NCI-H345 treated with DMSO at 0.1 percent for 48 hours (cell line): ENCODE data around the gene PPM1A.

Experiments used
- DNase-seq: peaks from one replicate; lab custom pipeline; 2025; ENCODE audit not compliant: unreplicated experiment; lab: John Stamatoyannopoulos, UW

The PPM1A gene

DNA sequence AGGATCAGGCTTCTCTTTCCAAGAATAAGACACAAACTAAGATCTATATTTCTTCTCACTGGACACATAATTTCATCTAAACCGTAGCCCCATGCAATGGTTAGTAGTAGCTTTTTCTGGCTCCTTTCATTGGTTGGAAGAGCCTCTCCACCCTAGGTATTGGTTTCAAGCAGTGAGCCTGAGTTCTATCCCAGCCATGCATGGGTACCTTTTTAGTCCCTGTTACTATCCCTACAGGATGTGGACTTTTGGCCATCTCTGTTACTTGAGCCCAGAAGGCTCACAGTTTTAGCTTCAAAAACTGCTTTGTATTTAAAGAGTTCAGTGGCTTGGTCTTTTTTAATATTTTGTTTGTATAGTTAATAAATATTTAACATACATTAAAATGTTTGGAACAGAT is 16.1 kb downstream of the PPM1A start:
- DNase-seq = no peak

DNA sequence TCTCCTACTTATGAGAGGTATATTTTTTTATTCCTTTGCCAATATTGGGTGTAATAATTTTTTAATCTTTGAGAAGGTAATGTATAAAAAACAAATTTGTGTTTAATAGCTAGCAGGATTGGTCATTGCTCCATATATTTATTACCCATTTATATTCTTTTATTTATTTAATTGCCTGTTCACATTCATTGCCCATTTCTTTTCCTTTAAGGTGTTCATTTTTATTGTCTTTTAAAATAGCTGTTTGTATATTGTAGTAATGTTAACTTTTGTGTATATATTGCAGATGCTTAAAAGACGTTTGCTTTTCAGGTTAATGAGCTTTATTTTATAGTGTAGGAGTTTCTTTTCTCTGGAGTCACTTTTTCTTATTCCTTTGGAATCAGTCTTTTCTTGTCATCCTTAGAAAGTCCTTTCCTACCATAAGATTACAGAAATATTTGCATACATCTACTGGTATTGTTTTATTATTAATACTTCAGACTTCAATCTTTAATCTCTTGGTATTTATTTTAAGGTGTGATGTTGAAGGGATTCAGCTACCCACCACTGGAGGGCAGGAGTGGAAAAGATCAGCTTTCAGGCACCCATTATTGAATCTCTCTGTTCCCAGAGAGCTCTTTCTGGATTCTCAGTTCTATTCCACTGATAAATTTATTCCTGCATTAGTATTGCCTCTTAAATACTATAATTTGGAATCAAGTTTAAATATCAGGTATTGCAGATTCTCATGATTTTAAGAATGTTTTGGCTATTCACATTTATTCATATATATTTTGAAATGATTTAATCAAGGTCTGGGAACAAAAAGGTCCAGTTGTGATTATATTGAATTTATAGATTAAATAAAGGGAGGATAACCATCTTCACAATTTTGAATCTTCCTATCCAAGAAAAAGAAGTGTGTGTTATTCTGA is 17.3 kb downstream of the PPM1A start:
- DNase-seq = no peak

DNA sequence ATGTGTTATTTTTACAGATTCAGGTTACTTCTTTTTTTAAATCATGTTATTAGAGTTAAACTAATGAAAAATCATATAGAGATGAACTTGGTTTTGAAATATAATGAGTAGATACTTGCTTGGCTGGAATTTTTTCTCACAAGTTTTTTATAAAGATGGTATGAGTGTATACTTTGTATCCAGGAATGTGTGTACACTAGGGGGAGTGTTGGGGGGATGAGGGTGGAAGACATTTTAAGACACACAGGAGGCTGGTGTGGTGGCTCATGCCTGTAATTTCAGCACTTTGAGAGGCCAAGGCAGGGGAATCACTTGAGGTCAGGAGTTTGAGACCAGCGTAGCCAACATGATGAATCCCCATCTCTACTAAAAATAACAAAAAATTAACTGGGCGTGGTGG is 23.2 kb downstream of the PPM1A start:
- DNase-seq = no peak

DNA sequence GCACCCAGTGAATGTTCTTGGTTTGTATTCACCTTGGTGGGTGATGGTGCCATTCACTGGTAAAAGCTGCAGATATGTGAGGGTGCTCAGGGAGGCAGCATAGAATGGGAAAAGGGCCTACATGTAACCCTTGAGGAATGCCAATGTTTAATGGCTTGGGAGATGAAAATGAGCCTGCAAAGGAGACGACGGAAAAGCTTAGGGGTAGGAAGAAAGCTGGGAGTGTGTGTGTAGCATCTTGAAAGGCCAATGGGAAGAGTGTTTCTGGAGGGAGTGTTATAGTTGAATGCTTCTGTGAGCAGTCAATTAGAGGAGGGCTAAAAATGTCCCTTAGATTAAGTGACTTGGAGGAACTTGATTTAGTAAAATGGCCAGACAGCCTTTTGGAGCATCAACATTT is 24.9 kb downstream of the PPM1A start:
- DNase-seq = no peak

DNA sequence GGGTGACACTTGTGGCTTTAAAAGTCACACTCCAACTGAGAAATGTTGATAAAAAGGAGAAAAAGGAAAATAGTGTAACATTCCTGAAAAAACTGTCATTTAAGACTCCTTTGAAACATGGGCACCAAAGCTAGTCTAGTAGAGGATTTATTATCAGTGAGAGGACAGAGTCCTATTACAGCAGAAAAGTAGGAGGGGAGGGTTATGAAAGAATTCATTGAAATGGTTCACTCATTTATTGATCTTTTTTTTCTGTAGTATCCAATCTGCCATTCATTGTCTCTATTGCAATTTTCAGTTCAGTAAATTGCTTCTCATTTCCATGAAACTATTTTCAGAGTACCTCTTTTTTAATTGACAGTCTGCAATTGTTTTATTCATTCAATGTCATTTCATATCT is 25.4 kb downstream of the PPM1A start:
- no peak for DNase-seq

DNA sequence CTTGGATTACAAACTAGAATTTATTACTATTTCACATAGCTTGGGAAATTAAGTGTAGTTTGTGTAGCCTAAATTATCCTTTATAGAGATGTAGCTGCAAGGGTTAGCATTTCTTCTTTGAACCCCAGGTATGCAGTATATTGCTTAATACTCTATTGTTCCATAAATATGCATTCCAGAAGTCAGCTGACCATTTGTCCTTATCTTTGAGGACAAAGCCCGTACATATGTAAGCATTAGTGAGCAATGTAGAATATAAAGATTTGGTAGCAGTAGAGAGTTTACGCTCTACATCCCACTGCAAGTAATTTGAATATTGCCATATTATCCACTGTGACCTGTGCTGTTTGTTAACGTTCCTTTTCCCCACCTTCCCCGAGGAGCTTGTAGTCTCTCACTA is 26.9 kb downstream of the PPM1A start:
- no peak for DNase-seq

DNA sequence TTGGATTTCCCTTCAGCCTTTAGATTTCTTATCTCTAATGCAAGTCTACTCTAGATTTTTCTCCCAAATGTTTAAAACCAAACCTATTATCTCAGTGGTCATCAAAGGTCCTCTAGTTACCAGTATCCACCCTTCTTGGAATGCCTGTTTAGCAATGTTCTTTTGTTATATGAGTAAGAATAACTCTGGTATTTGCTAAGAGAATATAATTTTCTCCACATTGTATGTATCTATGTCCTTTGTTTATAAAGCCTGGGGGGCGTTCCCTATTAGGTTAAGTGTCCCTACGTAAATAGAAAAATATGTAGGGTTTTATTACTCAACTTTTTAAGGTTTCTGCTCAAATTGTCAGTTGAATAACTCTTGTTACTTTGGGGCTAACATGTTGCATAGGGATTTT is 27.3 kb downstream of the PPM1A start:
- no peak for DNase-seq

DNA sequence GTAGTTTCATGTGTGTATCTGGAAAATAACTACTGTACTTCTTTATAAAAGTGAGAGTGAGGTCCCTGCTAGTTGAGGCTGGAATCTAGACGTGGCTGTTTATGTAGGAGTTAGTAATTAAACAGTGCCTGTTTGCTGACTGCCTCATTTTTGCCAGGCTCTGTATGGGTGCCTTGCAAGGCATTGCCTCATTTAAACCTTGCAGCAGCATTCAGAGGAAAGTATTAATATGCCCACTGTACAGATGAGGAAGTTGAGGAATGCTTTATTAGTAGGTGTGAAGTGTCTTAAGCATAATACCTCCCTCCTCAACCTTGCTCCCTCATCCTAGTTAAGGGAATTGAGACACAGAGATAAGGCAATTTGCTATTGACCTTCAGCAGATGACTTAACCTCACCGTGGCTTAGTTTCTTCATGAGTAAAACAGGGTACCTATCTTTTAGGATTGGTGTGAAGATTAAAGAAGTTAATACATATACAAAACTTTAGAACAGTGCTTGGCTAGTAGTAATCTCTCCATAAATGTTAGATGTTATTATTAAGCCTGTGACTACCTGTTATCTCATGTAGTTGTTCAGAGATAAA is 28.7 kb downstream of the PPM1A start:
- no peak for DNase-seq

DNA sequence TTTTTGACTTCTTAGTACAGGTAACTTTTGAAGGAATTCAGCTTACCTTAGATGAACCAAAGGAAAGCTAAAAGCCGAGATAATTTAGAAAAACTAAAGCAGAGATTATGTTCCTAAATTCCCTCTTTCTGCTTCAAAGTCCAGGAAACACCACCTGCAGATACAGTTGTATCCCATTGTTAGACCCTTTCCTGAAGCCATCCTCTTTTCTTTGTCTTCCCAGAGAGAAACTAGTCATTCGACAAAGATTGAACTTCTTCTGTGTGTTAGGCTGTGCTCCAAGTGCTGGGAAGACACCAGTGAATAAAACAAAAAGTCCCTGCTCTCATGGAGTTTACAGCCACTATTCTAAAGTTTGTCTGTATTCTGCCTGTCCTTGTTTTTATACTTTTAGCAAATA is 29.3 kb downstream of the PPM1A start:
- no peak for DNase-seq

DNA sequence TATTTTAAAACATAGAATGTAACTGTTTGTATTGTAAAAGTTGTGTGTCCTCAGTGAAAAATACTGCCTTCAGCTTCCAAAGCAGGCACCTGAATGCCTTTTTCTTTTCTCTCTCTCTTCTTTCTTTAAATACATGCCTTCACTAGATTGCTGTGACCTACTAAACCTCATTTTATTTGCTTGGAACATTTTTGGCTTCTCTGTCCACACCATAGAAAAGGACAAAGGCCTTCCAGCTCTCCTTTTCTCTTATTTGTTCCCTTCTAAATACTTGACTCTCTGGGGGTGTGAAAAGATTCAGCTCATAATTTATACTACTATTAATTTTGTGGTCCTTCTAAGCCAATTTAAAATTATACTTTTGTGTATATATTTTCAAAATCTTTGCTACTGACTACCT is 38.4 kb downstream of the PPM1A start:
- no peak for DNase-seq

DNA sequence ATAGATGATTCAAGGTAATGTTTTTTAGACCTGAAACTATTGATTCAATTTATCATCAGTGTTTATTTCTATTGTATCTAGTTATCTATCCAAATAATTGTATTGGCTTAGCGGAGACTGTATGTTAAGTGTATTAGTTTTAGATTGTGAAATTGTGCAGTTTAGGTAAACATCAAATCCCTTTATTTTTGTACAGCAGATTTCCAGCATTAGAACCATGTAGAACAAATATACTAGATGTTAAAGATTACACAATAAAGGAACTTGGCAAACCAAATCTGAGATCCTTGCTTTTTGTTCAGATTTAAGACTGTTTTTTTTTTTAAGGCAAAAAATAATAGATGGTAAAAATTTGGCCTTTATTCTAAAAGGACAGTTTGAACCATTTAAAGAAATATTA is 39.3 kb downstream of the PPM1A start:
- no peak for DNase-seq

DNA sequence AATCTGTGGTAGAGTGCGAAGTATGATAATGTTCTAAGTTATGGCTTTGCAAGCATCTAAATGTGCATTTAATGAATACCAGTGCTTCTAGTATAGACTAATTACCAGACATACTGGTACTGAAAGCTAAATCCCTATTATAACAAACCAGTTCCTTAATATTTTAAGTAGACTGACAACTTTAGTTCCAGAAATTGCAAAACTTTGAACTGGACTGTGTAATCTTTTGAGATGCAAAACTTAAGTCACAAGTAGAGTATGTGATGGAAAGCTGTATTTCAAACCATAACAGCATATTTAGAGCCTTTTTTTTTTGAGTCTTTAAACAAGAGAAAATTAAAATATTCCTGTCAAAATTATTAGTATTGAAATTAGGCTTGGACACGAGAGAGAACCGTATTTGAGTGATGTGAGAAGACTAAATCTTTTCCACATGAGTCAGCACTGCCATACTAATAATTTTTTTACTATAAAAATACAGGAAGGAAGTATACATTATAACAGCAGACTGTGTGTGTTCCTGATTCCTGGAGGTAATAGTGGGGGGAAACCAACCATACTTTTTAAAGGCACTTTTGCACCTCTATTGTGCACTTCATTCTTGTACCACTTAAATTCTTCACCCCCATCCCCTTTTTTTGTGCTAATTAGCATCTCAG is 45.5 kb downstream of the PPM1A start:
- no peak for DNase-seq

DNA sequence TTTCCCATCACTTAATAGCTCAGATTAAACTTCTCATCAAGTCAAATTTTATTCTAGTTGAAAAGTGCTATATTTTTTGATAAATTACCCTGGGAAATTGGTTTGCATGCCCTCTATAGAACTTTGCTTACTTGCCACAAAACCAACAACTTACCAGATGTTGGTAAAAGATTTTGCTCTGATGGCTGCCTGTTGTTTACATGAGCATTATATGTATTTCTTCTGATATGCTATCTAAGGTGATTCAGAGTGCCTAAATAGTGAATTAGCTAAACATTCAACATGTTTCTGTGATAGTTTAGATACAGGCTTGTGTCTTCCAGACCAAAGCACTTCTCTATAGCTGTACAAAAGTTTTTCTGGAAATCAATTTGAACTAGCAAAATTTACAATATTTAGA is 51.0 kb downstream of the PPM1A start:
- no peak for DNase-seq

DNA sequence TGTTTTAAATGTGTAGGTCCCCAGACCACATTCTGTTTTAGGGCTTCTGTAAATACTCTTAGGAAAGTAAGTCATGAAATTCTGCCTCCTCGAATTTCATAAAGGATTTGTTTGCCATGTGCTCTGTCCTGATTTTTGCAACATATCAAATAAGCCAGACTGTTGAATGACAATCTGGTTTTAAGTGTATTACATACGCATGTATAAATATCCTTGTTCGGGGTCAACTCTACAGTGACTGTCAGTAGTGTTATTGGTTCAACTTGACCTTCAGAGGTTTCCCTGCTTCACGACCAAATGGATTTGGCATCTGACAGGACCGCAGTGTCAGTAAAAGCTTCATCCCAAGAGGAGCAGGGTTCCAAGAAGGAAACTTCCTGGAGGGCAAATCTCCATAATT is 52.7 kb downstream of the PPM1A start:
- DNase-seq = no peak

DNA sequence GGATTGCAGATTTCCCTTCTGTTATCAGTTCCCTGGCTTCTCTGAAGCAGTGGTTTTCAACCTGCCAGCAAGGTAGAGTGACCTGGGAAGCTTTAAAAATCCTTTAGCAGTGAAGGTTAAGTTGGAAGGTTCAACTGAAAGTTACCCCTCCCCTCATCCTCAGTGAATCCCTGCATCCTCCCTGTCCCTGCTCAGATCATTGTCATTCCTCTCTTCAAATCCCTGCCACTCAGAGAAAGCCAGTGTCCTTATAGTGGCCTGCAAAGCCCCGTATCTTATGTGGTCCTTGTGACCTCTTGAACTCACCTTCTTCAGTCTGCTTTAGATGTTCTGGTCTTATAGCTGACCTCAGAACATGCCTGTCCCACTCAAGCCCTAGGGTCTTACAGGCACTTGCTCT is 53.6 kb downstream of the PPM1A start:
- DNase-seq = no peak

DNA sequence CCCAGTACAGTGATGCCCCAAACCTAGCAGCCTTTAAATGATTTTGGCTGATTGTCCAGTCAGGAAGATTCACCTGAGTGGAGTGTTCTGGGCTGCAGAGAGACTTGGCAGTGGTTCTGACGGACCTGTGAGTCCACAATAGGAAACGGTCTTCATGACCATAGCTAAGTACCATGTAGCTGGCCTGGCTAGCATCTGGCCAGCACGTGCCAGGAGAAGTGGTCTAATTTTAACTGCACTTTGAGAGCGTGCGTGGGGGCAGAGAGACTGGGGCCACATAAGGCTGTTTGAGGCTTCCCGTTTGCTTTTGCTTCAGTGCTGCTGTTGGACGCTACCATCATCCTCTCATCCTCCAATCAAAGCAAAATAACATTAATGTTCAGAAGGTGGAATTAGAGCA is 54.7 kb downstream of the PPM1A start:
- DNase-seq = no peak

DNA sequence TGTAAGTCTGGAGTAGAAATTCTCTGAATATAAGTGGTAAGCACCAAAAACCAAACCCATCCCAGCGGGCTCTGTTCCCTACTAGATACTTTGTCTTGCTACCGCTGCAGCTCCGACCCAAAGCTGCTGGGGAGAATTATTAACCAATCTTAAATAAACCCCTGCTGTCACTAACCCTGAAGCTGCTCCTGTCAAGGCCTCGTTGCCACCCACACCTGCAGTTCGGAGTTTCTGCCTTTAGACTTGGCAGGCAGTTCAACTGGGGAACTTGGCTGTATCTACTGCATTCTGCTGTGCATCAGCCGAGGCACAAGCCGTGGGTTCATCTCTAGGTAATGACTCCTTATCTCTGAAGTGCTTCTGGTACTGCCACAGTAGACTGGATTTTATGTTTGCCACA is 55.5 kb downstream of the PPM1A start:
- DNase-seq = no peak

DNA sequence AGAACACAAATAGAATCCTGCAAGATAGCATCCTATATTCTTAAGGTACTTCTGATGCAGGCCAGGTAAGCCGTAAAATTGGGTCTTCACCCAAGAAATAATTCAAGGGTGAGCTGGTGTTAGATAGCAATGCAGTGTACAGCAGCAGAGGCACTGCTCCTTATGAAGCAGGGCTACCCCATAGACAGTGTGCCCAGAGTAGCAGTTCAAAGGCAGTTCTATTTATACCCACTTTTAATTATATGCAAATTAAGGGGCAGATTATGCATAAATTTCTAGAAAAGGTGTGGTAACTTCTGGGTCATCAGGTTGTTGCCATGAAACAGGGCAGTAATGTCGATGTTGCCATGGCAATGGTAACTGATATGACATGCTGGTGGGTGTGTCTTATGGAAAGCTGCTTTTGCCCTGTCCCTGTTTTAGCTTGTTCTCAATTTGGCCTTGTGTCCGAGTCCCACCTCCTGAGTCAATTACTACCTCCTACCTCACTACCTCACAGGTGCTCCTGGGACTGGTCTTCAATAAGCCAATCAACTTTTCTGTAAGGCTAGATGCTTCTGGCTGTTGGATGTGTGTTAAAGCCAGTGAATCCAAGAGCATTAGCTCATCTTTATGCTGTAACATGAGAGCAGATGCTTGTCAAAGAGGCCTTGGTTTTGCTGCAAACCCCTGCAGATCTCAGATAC is 61.0 kb downstream of the PPM1A start:
- DNase-seq = no peak

DNA sequence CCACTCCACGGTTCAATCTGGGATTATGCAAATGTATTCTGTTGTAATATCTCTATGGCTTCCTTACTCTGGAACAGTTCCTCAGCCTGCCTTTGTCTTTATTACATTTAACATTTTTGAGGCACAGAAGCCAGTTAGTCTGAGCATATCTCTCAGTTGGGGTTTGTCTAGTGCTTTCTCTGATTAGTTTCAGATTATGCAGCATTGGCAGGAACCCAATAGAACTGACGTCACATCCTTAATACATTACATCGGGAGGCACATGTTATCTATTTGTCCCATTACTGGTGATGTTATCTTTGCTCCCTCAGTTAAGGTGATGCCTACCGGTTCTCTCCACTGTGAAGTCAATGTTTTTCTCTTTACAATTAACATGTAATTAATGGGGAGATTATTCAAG is 62.4 kb downstream of the PPM1A start:
- no peak for DNase-seq

DNA sequence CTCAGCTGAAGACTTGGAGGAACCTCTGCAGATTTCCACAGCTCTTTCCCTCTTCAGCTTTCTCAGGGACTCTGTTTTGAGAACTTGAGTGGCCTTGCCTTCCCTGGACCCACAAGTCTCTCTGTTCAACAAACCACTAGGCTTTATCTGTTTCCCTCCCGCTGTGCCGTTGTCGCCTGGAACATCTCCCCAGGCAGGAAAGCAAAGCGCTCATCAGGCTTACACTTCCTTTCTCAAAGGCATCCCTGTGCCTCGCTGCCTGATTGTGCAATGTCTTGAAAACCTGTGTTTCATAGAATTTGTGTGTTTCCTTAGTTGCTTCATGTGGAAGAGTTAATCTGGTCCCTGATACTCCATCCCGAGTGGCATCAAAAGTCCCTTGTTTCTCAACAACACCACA is 64.1 kb downstream of the PPM1A start:
- DNase-seq = no peak

DNA sequence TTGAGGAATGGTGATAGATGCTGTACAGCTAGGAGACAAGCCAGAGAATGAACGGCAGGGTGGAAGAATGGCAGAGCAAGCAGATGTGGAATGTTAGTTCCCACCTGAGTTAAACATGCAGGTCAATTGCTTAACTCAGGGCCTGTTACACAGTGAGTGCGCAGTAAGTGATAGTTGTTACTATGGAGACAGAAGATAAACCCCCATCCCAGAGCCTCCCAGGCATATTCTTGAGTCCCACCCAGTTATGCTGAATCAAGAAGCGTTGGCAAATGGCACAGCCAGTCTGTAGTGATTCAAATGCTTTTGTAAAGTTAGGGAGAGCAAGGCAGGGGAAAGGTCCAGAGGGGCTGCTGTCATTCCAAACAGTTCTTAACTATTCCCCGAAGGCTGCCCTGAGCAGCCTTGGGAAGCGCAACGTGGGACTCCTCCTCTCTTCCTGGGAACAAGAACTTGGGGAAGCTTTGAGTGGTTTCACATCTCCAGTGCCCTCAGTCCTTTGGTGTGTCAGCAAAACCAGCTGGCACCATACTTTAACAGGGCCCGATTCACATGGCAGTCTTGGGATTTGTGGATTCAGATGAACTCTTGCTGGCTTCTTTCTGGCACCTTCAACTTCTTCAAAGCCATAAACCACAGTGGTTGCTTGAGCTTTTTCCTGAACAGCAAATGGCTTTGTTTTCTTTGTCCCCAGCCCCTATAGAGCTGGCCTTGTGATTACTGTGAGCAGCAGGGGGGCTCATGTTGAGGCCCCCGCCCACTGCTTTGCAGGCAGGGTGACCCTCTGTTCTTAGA is 66.4 kb downstream of the PPM1A start:
- DNase-seq = no peak
